Type B pancreatic cell (in vitro differentiated cells): ENCODE results near the gene POLDIP3. TPM values are rescaled to one million over a fixed set of nuclear protein-coding genes. Genes with fewer than 3 reads are reported as not detected.
A peak's percentile ranks its signal among the peaks of the same experiment; 100 is the strongest.
"Not testable (repeated sequence)": the region's sequence is repeated elsewhere in the genome, so short reads cannot be mapped to it uniquely, and the experiment has no call there.

Experiments
- DNase-seq: peaks from one replicate; pipeline ENCODE4 v3.0.0; 2021; ENCODE audit warnings: mixed read lengths; ENCODE audit not compliant: unreplicated experiment; ENCODE audit errors: extremely low spot score
- H3K27ac Mint-ChIP-seq: 2 replicates; pipeline ENCODE4 v1.8.0; 2021; ENCODE audit warnings: mild to moderate bottlenecking, mixed read lengths
- H3K27me3 Mint-ChIP-seq: 2 replicates; pipeline ENCODE4 v1.8.0; 2021; ENCODE audit warnings: mixed read lengths
- H3K36me3 Mint-ChIP-seq: 2 replicates; pipeline ENCODE4 v1.8.0; 2021; ENCODE audit warnings: mixed read lengths
- H3K4me1 Mint-ChIP-seq: one replicate; pipeline ENCODE4 v1.8.0; 2021; ENCODE audit warnings: mixed read lengths; ENCODE audit not compliant: unreplicated experiment
- H3K4me3 Mint-ChIP-seq: 2 replicates; pipeline ENCODE4 v1.8.0; 2021; ENCODE audit warnings: mild to moderate bottlenecking, mixed read lengths
- H3K9me3 Mint-ChIP-seq: 2 replicates; pipeline ENCODE4 v1.8.0; 2021; ENCODE audit warnings: mixed read lengths
- CTCF ChIP-seq: fragments of 200-600 bp; sonication (generic); conservative IDR thresholded peaks from 2 replicates; pipeline ENCODE4 v1.5.0; 2021; ENCODE audit warnings: antibody characterized with exemption, mild to moderate bottlenecking
- total RNA-seq: library from RNA; stranded (reverse); gene quantifications from 2 replicates; pipeline ENCODE4 v1.2.1, GENCODE V29; 2021; ENCODE audit warnings: low replicate concordance

The POLDIP3 gene
- total RNA-seq, 1 donor from 2014 or later, result 86.9 TPM

- Mint-ChIP-seq H3K36me3 (peaks cover 12% of the 10 kb centered on the region), H3K27ac (peak overlapping the region; percentile 100), H3K4me1 (peaks cover 40% of the 10 kb centered on the region), H3K27me3 (no peaks in the 10 kb centered on the region), H3K4me3 (peak overlapping the region; percentile 64), H3K9me3 (no peaks in the 10 kb centered on the region)
- TF ChIP-seq CTCF, result no peak
- no peak for DNase-seq
Measured at GRCh38 chr22:42612336-42612735, 2.3 kb downstream of the POLDIP3 start.

GRCh38 chr22:42611051-42611450, 3.6 kb downstream of the POLDIP3 start:
- DNase-seq, result no peak
- peaks cover 44% of the 10 kb centered on the region for H3K4me1 Mint-ChIP-seq
- TF ChIP-seq CTCF, result no peak
- no peaks in the 10 kb centered on the region for H3K9me3 Mint-ChIP-seq
- no peak overlapping the region for H3K27ac Mint-ChIP-seq
- H3K27me3 Mint-ChIP-seq, result no peaks in the 10 kb centered on the region
- H3K4me3 Mint-ChIP-seq, result peak overlapping the region; percentile 41
- H3K36me3 Mint-ChIP-seq, result peaks cover 18% of the 10 kb centered on the region

- H3K27ac Mint-ChIP-seq, result peak overlapping the region; percentile 83
- peaks cover 18% of the 10 kb centered on the region for H3K36me3 Mint-ChIP-seq
- H3K27me3 Mint-ChIP-seq, result no peaks in the 10 kb centered on the region
- no peaks in the 10 kb centered on the region for H3K9me3 Mint-ChIP-seq
- no peak for DNase-seq
- H3K4me1 Mint-ChIP-seq, result peaks cover 38% of the 10 kb centered on the region
- H3K4me3 Mint-ChIP-seq, result peak overlapping the region; percentile 44
- TF ChIP-seq CTCF, result no peak
Measured at GRCh38 chr22:42610186-42610585, 4.5 kb downstream of the POLDIP3 start.

- TF ChIP-seq CTCF, result no peak
- no peak for DNase-seq
- Mint-ChIP-seq H3K4me1 (peaks cover 35% of the 10 kb centered on the region), H3K27ac (peak overlapping the region; percentile 83), H3K4me3 (peak overlapping the region; percentile 74), H3K36me3 (peaks cover 18% of the 10 kb centered on the region), H3K27me3 (no peaks in the 10 kb centered on the region), H3K9me3 (no peaks in the 10 kb centered on the region)
Measured at GRCh38 chr22:42608823-42609361, 5.8 kb downstream of the POLDIP3 start.

GRCh38 chr22:42608136-42608822, 6.4 kb downstream of the POLDIP3 start:
- Mint-ChIP-seq H3K9me3 (no peaks in the 10 kb centered on the region), H3K4me3 (peak overlapping the region; percentile 74), H3K4me1 (peaks cover 32% of the 10 kb centered on the region), H3K27me3 (no peaks in the 10 kb centered on the region), H3K27ac (peak overlapping the region; percentile 83), H3K36me3 (peaks cover 20% of the 10 kb centered on the region)
- no peak for DNase-seq
- no peak for TF ChIP-seq CTCF

GRCh38 chr22:42607641-42608040, 7.0 kb downstream of the POLDIP3 start:
- H3K27ac Mint-ChIP-seq, result not testable (repeated sequence)

More at GRCh38 chr22:42607641-42608040, 7.0 kb downstream of the POLDIP3 start:
- not testable (repeated sequence) for H3K9me3 Mint-ChIP-seq, DNase-seq, H3K27me3 Mint-ChIP-seq, H3K4me3 Mint-ChIP-seq
- Mint-ChIP-seq H3K4me1 (peaks cover 26% of the 10 kb centered on the region), H3K36me3 (peaks cover 21% of the 10 kb centered on the region)
